ENCODE results near the gene HSPB3.

- TF ChIP-seq EZH2 (IDR thresholded peaks at IDR 0.05; ENCODE audit: borderline replicate concordance, low read depth, low read length, severe bottlenecking) (no peak), CTCF (IDR thresholded peaks at IDR 0.05; ENCODE audit: borderline replicate concordance, extremely low read depth, low read length, poor library complexity, severe bottlenecking) (no peak)
Observed at GRCh38 chr5:54463713-54464112, 8.2 kb downstream of the HSPB3 start.

Data from DND-41 (cell line).